Adipocyte (in vitro differentiated cells): ENCODE data around the gene LRRC63.

ENCODE experiments used
- DNase-seq: peaks from one replicate; pipeline ENCODE4 v3.0.0-alpha.2; 2015; ENCODE audit warnings: low read depth
- H3K27me3 ChIP-seq: replicated peaks from 2 replicates; pipeline ENCODE4 v1.7.0; 2013; ENCODE audit warnings: mild to moderate bottlenecking, low read length, moderate library complexity; ENCODE audit not compliant: control insufficient read depth, insufficient read depth
- H3K36me3 ChIP-seq: 2 replicates; pipeline ENCODE4 v1.7.0; 2013; ENCODE audit warnings: low read length, mild to moderate bottlenecking, moderate library complexity; ENCODE audit not compliant: control insufficient read depth, insufficient read depth, severe bottlenecking
- H3K4me1 ChIP-seq: 2 replicates; pipeline ENCODE4 v1.7.0; 2013; ENCODE audit warnings: mild to moderate bottlenecking, low read length, moderate library complexity; ENCODE audit not compliant: control insufficient read depth, insufficient read depth
- H3K4me3 ChIP-seq: 2 replicates; pipeline ENCODE4 v1.7.0; 2013; ENCODE audit warnings: mild to moderate bottlenecking, low read length, moderate library complexity
- H3K9ac ChIP-seq: 2 replicates; pipeline ENCODE4 v1.7.0; 2013; ENCODE audit warnings: mild to moderate bottlenecking, low read length, moderate library complexity
- H3K9me3 ChIP-seq: 2 replicates; pipeline ENCODE4 v1.7.0; 2013; ENCODE audit warnings: mild to moderate bottlenecking, low read length, moderate library complexity; ENCODE audit not compliant: control insufficient read depth

The LRRC63 gene

DNA sequence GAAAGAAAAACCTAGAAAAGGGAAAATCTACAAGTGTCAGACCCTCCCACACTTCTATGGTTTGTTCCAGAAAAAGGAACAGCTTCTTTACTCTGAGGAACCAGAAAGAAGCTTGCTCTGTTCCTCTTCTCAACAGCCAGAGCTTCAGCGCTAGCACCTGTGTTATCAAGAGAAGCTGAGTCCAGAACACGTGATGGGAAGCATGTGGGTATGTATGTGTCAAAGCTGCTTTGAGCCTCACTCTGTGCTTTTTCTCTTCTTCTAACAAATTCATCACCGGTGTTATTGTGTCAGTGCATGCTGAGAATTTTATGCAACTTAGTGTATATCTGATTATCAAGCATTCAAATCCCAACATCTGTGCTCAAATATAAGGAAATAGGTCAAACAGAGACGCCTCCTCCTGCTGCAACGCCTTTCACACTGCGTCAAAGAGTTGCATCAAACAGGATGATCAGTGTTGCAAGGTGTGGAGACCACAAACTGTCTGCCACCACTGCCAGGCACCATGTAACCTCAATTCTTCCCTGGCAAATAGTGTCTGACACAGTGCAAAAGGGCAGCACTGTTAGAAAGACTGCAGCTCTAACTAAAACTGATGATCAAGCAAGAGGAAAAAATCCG lies 83.9 kb downstream of the LRRC63 start:
- Histone ChIP-seq H3K27me3 (no peaks in the 10 kb centered on the region), H3K9ac (peak overlapping the region; percentile 47), H3K4me3 (peak overlapping the region; percentile 20), H3K36me3 (no peaks in the 10 kb centered on the region), H3K9me3 (no peaks in the 10 kb centered on the region), H3K4me1 (peaks cover 32% of the 10 kb centered on the region)
- DNase-seq: no peak

DNA sequence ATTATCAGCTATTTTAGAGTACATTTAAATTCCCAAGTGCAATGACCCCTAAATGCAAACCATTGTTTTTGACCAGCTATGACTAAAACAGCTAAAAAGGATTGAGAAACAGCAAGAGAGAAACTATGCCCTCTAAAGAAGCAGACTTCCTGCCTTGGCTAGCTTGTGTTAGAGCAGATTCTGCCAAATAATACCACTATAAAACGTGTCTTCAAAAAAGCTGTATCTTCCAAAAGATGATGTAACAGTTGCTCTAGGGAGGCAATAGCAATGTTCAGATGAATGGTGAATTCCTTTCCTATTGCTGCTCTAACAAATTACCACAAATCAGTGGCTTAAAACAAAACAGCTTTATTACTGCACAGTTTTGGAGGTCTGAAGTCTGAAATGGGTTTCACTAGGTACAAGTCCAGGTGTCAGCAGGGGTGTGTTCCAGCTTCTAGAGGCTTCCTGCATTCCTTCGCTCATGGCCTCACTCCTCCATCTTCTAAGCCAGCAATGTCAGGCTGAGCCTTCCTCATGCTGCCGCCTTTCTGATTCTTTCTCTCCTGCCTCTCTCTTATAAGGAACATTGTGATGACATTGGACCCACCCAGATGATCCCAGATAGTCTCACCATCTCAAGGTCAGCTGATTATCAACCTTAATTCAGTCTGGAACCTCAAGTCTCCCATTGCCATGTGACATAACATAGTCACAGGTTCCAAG lies 84.5 kb downstream of the LRRC63 start:
- Histone ChIP-seq H3K4me3 (peak overlapping the region; percentile 6), H3K9ac (peak overlapping the region; percentile 52), H3K4me1 (peaks cover 32% of the 10 kb centered on the region), H3K9me3 (no peaks in the 10 kb centered on the region), H3K27me3 (no peaks in the 10 kb centered on the region), H3K36me3 (no peaks in the 10 kb centered on the region)
- DNase-seq: peak; percentile 95

- H3K4me1 ChIP-seq: peaks cover 32% of the 10 kb centered on the region
- no peaks in the 10 kb centered on the region for H3K27me3 ChIP-seq
- H3K9me3 ChIP-seq: peaks cover 3% of the 10 kb centered on the region
- peak overlapping the region; percentile 41 for H3K4me3 ChIP-seq
- no peaks in the 10 kb centered on the region for H3K36me3 ChIP-seq
- H3K9ac ChIP-seq: peak overlapping the region; percentile 52
- peak; percentile 83 for DNase-seq
Observed at GRCh38 chr13:46296921-46297320, 85.2 kb downstream of the LRRC63 start.

DNA sequence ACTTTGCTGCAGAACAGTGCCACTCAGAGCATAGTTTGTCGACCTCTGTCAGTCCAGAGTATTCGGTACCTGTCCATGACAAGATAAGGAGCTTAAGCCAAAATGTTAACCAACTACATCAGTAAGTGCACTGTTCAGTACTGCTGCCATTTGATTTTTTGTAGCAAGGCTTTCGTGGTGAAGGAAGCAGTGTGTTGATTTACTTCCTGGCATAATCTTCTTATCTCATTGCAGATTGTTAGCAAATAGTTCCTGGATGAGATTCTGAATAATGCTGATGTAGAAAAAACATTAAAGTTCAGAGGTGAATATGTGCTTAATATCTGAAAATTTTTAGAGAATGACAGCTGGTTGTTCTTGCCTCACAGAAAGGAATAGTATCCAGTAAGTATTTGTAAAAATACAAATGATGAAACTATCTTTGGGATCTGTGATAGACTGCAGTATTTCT lies 85.7 kb downstream of the LRRC63 start:
- peak overlapping the region; percentile 50 for H3K9ac ChIP-seq
- H3K4me1 ChIP-seq: peaks cover 32% of the 10 kb centered on the region
- H3K27me3 ChIP-seq: no peaks in the 10 kb centered on the region
- H3K9me3 ChIP-seq: peaks cover 5% of the 10 kb centered on the region
- H3K4me3 ChIP-seq: peak overlapping the region; percentile 41
- no peaks in the 10 kb centered on the region for H3K36me3 ChIP-seq
- DNase-seq: peak; percentile 39

DNA sequence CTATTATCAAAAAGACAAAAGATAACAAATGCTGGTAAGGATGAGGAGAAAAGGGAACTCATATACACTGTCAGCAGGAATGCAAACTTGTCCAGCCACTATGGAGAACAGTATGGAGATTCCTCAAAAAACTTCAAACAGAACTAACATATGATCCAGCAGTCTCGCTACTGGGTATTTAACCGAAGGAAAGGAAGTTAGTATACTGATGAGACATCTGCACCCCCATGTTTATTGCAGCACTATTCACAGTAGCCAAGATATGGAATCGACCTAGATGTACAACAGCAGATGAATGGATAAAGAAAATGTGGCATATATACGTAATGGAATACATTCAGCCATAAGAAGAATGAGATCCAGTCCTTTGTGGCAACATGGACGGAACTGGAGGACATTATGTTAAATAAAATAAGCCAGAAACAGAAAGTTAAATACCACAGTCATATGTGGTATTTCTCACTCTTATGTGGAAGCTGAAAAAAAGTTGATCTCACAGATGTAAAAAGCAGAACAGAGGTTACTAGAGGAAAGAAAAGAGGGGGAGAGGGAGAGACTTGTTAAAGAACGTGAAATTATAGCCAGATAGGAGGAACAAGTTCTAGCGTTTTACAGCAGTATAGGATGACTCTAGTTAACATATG lies 92.1 kb downstream of the LRRC63 start:
- DNase-seq: no peak

GRCh38 chr13:46304546-46304945 lies 92.8 kb downstream of the LRRC63 start:
- Histone ChIP-seq H3K9me3 (peaks cover 9% of the 10 kb centered on the region), H3K36me3 (no peaks in the 10 kb centered on the region), H3K9ac (no peak overlapping the region), H3K27me3 (no peaks in the 10 kb centered on the region), H3K4me3 (no peak overlapping the region), H3K4me1 (peaks cover 8% of the 10 kb centered on the region)
- DNase-seq: no peak

More for the DNA sequence above, 92.1 kb downstream of the LRRC63 start:
- H3K9me3 ChIP-seq: peaks cover 9% of the 10 kb centered on the region
- peaks cover 8% of the 10 kb centered on the region for H3K4me1 ChIP-seq
- H3K9ac ChIP-seq: no peak overlapping the region
- no peaks in the 10 kb centered on the region for H3K27me3 ChIP-seq
- no peak overlapping the region for H3K4me3 ChIP-seq
- H3K36me3 ChIP-seq: no peaks in the 10 kb centered on the region

- H3K4me1 ChIP-seq: peaks cover 8% of the 10 kb centered on the region
- H3K27me3 ChIP-seq: no peaks in the 10 kb centered on the region
- no peaks in the 10 kb centered on the region for H3K36me3 ChIP-seq
- H3K9ac ChIP-seq: no peak overlapping the region
- H3K4me3 ChIP-seq: no peak overlapping the region
- no peak for DNase-seq
- H3K9me3 ChIP-seq: peaks cover 13% of the 10 kb centered on the region
Observed at GRCh38 chr13:46307554-46307953, 95.8 kb downstream of the LRRC63 start.

GRCh38 chr13:46310066-46310465 lies 98.3 kb downstream of the LRRC63 start:
- no peak overlapping the region for H3K4me3 ChIP-seq
- peaks cover 6% of the 10 kb centered on the region for H3K4me1 ChIP-seq
- no peaks in the 10 kb centered on the region for H3K27me3 ChIP-seq
- no peak for DNase-seq
- H3K9ac ChIP-seq: no peak overlapping the region
- H3K9me3 ChIP-seq: peaks cover 11% of the 10 kb centered on the region
- no peaks in the 10 kb centered on the region for H3K36me3 ChIP-seq

GRCh38 chr13:46311217-46311616 lies 99.5 kb downstream of the LRRC63 start:
- Histone ChIP-seq H3K4me3 (no peak overlapping the region), H3K36me3 (no peaks in the 10 kb centered on the region), H3K9me3 (peaks cover 11% of the 10 kb centered on the region), H3K27me3 (no peaks in the 10 kb centered on the region), H3K9ac (no peak overlapping the region), H3K4me1 (peaks cover 5% of the 10 kb centered on the region)
- DNase-seq: no peak

- Histone ChIP-seq H3K27me3 (no peaks in the 10 kb centered on the region), H3K4me1 (peaks cover 5% of the 10 kb centered on the region), H3K4me3 (no peak overlapping the region), H3K9ac (no peak overlapping the region), H3K9me3 (peaks cover 11% of the 10 kb centered on the region), H3K36me3 (no peaks in the 10 kb centered on the region)
- DNase-seq: no peak
Observed at GRCh38 chr13:46313024-46313423, 101.3 kb downstream of the LRRC63 start.

GRCh38 chr13:46313432-46314257 lies 101.9 kb downstream of the LRRC63 start:
- Histone ChIP-seq H3K9ac (no peak overlapping the region), H3K9me3 (peaks cover 11% of the 10 kb centered on the region), H3K36me3 (no peaks in the 10 kb centered on the region), H3K4me3 (no peak overlapping the region), H3K27me3 (no peaks in the 10 kb centered on the region), H3K4me1 (peaks cover 5% of the 10 kb centered on the region)
- DNase-seq: no peak
